HG03432 (cell line): ENCODE results near the gene VAMP2.
A peak's percentile ranks its signal among the peaks of the same experiment; 100 is the strongest.

Experiments
- ATAC-seq: cut with Tn5 transposase; IDR thresholded peaks from one replicate; pipeline ENCODE4 v1.9.1; 2021; ENCODE audit warnings: mild to moderate bottlenecking, moderate library complexity; ENCODE audit not compliant: unreplicated experiment

VAMP2 gene

DNA sequence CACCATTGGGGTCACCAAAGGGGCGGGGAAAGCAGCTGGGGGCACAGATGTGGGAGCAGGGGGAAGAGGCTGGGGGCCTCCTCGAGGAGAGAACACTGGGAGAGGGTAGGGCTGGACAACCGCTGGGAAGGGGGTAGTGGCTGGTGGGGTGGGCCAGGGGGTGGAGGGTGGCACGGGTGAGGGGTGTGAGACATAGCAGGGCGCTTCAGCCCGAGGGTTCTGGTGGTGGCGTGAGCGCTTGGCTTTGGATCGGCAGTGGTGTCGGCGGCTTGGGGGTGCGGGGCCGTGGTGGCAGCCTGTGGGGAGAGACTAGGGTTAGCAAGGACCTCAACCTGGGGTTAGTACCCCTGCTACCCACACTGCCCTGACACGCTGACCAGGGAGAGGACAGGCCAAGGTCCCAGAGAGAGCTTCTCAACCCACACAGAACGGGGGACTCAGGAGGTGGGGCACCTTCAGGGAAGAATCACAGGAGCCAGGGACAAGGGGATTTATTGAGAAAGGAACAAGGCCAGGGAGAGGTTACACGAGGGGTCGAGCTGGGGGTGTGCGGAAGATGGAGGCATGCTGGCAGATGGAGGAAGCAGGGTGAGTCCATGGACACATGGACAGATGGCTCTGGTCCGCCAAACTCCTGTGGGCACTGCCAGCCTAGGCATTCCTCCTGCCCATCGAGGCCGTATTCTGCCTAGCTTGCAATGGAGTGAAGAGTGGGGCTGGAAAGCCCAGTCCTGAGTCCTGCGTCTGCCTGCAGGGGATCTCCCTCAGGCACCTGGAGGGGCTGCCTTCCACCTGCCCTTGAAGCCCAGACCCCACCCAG is 19.0 kb downstream of the VAMP2 start:
- ATAC-seq = no peak

DNA sequence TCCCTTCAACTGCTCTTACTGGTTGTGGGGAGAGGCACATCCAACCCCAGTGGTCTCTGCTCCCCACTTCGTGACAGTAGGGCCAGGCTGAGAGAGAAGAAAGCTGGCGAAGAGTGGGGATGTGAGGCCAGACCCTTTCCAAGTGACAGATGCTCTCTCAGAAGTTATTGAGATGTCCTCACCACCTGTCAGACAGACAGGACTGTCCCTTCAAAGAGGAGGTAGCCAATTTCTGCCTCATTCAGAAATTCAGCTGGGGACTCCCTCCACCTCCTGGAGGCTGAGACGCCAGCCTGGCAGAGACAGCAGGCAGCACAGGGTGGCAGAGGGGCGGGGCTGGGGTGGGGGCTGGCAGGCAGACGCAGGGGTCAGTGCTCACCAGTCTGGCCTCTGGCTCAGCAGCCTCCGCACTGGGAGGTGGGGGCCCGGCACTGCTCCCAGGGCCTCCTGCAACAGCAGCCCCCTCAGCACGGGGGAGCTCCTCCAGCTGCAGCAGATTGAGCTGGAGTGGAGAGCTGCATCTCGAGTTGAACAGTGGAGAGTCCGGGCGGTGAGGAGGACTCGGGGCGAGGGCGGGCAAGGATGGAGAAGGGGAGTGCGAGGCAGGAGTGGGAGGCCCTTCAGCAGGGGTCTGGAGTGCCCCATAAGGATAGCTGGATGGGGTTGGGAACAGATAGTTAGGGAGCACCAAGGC is 19.7 kb downstream of the VAMP2 start:
- no peak for ATAC-seq

DNA sequence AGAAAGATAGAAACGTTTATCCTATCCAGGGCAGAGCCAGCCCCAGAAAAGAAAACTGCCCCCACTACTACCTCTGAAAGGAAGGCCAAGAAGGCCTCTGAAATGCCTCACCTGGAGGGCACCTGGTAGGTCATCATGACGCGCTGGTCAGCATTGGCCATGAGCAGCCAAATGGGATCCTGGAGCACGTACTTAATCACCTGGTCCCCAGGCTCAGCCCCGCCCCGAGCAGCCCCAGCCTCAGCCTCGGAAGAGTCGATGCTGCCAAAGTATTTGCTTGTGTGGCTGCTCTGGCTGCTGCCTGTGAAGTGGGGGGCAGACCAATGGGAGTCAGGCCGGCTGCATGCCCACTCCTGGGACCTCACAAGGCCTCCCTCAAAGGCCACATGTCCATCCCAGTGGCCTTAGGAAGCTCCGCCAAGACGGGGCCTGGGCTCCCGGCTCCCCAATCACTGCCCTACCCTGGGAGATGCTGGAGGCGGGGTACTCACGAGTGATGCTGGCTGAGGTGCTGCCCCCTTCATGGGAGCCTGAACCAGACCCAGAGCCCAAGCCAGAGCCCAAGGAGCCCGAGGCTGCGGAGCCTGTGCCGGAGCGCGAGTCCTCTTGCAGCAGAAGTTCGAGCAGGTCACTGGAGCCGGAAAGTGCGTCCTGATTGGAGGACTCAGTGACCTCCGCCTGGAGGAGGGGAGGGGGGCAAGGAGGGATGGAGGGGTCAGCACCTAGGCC is 20.4 kb downstream of the VAMP2 start:
- no peak for ATAC-seq

- no peak for ATAC-seq
These were observed 21.0 kb downstream of the VAMP2 start for GRCh38 chr17:8141741-8142140.

- no peak for ATAC-seq
These were observed 21.7 kb downstream of the VAMP2 start for GRCh38 chr17:8141045-8141444.

- no peak for ATAC-seq
These were observed 22.4 kb downstream of the VAMP2 start for GRCh38 chr17:8140065-8141029.

DNA sequence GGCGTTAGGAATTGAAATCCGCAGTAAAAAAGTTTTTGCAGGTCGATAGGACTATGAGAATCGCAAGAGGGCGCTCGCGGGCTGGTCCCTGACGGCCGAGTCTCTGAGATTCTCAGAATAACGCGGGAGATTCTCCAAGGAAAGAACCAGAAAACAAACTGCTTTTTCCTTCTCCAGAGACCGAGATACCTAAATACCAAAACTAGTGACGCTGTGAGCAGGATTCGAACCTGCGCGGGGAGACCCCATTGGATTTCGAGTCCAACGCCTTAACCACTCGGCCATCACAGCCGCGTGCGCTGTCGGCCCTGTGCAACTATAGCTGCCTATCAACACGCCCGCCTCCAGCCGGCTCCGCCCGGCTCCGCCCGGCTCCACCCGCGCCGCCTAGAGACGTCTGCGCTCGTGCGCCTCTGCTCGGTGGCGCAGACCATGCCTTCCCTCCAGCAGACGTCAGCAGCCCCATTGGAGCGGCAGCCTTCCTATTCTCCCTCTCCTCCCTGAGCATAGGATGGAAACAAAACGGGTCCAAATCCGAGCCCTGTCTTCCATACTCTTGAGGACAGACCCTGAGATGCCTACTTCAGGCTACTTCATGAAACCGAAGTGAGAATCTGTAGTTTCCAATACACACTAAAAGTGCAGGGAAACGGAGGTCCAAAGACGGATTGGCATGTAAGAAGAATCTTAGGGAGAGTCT is 23.9 kb downstream of the VAMP2 start:
- ATAC-seq = peak; percentile 87

- no peak for ATAC-seq
These were observed 24.4 kb downstream of the VAMP2 start for GRCh38 chr17:8138374-8138671.

DNA sequence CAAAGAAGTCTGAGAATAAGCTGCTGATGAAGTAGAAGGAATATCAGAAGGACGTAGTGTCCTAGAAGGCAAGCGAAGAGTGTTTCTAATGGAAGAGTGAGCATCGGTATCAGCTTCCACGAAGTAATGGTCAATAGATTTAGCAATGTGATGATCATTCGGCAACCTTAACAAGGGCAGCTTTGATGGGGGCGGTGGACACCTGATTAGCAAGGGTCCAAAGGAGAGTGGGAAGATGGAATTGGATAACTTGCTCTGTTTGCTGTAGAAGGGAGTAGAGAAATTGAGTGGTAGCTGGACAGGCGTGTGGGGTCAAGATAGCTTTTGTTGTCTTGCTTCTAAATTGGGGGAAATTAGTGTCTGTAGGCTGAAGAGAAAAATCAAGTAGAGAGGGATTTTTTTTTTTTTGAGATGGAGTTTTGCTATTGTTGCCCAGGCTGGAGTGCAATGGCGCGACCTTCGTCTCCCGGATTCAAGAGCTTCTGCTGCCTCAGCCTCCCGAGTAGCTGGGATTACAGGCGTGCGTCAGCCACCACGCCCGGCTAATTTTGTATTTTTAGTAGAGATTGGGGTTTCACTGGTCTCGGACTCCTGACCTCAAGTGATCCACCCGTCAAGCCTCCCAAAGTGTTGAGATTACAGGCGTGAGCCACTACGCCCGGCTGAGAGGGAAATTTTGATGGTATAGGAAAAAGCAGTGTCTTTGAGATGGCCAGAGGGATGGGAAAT is 24.9 kb downstream of the VAMP2 start:
- no peak for ATAC-seq

DNA sequence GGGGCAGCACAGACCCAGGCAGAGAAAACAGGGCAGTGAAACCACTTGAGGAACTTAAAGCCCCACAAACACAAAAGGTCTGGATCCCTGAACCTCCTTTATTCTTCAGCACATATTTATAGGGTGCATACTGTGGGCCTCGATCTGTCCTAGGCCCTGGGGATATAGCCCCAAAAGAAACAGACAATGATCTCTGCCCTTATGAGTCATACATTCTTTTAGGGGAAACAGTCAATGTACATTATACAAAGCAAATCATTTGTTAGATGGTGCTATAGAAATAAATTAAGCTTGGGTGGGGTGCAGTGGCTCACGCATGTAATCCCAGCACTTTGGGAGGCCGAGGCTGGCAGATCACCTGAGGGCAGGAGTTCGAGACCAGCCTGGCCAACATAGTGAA is 28.8 kb downstream of the VAMP2 start:
- ATAC-seq = no peak

GRCh38 chr17:8133399-8133798 is 29.3 kb downstream of the VAMP2 start:
- no peak for ATAC-seq

- ATAC-seq = no peak
These were observed 30.8 kb downstream of the VAMP2 start for GRCh38 chr17:8131844-8132441.

- ATAC-seq = no peak
These were observed 34.5 kb downstream of the VAMP2 start for GRCh38 chr17:8128125-8128784.

DNA sequence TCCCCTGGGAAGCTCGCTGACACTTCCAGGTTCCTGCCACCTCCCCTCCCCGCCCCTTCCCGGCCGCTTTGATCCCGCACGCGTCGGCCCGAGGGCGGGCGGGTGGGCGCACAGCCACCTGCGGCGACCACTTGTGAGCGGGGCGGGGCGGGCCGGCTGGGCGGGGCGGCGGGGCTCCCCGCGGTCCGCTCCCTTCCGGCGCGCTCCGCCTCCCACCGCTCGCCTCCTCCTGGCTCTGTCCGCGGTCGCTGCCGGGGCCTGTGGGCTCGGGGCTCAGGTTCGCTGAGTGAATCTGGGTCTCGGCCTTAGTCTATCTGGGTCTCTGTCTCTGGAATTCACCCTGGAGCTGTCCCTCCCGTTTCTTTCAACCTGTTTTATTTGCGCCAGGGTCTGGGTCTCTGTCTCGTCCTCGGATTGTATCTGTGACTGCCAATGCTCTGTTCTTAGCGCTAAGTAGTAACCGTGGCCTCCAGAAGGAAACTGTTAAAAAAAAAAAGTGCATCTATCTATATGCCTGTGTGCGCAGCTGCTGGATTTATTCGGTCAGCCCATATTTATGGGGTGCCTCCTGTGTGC is 36.2 kb downstream of the VAMP2 start:
- ATAC-seq = peak; percentile 37

GRCh38 chr17:8125947-8126490 is 36.7 kb downstream of the VAMP2 start:
- peak; percentile 1 for ATAC-seq

GRCh38 chr17:8125154-8125946 is 37.4 kb downstream of the VAMP2 start:
- no peak for ATAC-seq
